Lung microvascular endothelial cell (primary cell): ENCODE data around the gene CENPN. TPM values are rescaled to one million over a fixed set of nuclear protein-coding genes. Genes with fewer than 3 reads are reported as not detected.

ENCODE experiments used
- DNase-seq, 2 donors: peaks; one replicate each; pipeline versions ENCODE4 v3.0.0 to v3.0.0-alpha.2; 2010; ENCODE audit warnings: low read depth in 2 of 2
- total RNA-seq: library from RNA; depleted of rRNA; stranded (reverse); fragments of >200 nt; gene quantifications from 2 replicates; pipeline ENCODE4 v1.2.1, GENCODE V29; 2014

The CENPN gene, protein sequence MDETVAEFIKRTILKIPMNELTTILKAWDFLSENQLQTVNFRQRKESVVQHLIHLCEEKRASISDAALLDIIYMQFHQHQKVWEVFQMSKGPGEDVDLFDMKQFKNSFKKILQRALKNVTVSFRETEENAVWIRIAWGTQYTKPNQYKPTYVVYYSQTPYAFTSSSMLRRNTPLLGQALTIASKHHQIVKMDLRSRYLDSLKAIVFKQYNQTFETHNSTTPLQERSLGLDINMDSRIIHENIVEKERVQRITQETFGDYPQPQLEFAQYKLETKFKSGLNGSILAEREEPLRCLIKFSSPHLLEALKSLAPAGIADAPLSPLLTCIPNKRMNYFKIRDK
- 18.3 and 29.6 TPM in 2 replicates for total RNA-seq

DNA sequence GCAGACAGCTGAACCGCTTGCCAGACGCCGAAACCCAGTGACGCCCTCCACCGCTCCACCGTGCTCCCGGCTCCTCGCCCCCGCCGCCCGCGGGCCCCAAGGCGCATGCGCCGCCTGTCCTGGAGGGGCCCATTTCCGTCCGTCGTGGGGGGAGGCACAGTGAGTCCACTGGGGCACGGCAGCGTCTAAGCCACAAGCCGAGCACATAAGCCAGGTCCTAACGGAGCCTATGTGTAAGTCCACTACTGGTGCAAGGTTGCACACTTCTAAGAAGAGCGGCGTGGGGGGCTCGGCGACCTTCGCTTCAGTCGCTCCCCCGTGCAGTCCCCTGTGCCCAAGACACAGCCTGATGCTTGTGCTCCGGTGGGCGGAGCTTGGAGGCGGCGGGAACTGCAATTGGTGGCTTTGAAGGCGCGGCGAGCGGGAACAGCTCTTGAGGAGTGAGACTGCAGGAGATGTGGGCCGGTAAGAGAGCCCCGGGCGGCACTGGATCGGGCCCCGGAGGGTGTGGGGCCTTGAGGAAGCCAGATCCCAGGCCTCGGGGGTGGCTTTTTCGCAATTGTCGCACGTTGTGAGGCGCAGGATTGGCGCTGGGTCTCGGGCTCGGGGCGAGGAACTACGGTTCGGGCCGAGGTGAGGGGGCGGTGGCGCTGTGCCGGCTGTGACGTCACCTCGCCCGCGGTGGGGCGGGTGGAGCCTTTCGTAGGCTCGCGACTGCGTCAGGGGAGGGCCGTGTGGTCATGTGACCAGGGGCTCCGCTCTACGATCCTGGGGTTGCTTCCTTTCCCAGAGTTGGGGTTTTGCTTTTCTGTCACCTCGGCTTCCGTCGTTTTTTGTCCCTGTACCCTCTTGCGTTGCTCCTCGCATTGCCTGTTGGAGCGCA, at the start of gene CENPN, which contains the start of gene CMC2:
Gene CENPN (plus strand): TSS at position 402 of the 883 bp plus-strand sequence. CDS start 4,726 bp downstream, outside the sequence.
Gene CMC2 (minus strand): TSS at position 73 of the 883 bp plus-strand sequence. CDS start 9,491 bp downstream, outside the sequence.
- DNase-seq = peak; percentile 99

DNA sequence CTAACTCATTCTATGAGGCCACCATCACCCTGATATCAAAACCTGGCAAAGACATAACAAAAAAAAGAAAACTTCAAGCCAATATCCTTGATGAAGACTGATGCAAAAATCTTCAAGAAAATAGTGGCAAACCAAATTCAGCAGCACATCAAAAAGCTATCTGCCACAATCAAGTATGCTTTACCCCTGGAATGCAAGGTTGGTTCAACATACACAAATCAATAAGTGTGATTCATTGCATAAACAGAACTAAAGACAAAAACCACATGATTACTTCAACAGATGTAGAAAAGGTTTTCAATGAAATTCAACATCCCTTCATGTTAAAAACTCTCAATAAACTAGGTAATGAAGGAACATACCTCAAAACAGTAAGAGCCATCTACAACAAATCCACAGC, 48.7 kb upstream of the CENPN start:
- no peak for DNase-seq

GRCh38 chr16:80962879-80963278, 44.1 kb upstream of the CENPN start:
- no peak for DNase-seq

GRCh38 chr16:80964351-80964750, 42.7 kb upstream of the CENPN start:
- no peak for DNase-seq

DNA sequence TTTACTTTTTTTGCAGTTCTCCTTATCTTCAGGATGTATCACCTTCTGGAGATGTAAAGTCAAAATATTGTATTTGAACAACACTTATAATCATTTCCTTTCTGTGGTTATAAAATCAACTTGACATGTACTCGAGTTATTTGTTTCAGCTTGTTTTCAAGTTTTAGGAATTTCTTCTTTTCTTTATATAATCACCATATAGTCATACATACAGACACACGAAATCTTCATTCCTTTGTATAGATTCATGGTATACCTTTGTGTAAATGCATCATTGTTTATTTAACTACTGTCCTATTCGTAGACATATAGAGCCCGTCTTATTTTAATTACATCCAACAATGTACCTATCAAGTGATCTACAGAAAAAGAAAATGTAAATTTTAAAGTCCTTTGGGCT, 40.4 kb upstream of the CENPN start:
- no peak for DNase-seq

- DNase-seq = peak; percentile 12 to 13
These were observed 38.5 kb upstream of the CENPN start for GRCh38 chr16:80968386-80969113.

GRCh38 chr16:80969114-80969484, 37.9 kb upstream of the CENPN start:
- no peak for DNase-seq

DNA sequence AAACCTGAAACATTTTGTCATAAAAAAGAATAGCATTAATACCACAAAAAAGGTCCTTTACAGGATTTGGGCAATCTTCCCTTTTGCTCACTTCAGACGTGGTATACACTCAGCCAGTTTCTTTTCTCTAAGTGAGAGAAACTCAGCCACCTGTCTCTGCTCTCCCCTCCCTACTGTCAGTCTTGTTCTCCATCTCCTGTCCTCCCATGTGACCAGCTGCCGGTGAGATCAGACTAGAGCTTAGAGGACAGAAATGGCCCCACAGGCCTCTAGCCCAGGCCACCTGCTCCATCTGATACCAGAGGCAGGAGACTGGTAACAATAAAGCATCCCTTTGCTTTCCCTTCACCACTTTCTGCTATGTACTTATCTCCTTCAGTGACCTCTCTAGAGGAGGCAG, 35.2 kb upstream of the CENPN start:
- DNase-seq = no peak

DNA sequence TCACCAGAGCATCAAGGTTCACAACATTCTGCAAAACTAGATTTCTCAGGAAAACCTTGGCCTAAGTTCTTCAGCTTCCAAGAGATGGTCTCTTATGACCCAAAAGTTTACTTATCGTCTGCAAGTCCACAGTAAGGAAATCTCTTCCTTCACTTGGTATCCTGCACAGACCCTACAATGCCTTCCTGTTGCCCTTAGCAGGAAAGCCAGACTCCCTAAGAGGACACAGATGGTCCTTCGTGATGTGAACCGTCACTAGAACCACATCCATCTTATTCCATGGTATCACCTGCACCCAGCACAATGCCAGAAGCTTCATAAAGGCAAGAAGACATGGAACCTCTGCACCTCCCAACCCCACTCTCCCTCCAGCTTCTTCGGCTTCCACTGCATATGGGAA, 34.4 kb upstream of the CENPN start:
- peak in 1 of 2 donors; percentile 52 for DNase-seq

DNA sequence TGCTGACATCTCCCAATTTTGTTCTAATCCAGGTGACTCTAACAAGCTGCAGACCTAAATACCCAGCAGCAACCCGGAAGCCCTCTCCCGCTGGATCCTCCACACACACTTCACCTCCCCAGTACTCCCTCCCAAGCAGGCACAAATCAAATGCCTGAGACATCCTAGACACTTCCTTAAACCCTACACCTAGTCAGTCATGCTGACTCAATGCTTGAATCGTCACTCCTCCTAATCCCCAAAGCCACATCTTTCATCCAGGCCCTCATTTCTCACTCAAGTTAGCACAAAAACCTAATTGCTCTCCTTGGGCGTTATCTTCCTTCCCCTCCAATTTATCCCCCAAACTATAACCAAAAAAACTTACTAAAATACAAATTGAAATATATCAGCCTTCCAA, 33.0 kb upstream of the CENPN start:
- no peak for DNase-seq

DNA sequence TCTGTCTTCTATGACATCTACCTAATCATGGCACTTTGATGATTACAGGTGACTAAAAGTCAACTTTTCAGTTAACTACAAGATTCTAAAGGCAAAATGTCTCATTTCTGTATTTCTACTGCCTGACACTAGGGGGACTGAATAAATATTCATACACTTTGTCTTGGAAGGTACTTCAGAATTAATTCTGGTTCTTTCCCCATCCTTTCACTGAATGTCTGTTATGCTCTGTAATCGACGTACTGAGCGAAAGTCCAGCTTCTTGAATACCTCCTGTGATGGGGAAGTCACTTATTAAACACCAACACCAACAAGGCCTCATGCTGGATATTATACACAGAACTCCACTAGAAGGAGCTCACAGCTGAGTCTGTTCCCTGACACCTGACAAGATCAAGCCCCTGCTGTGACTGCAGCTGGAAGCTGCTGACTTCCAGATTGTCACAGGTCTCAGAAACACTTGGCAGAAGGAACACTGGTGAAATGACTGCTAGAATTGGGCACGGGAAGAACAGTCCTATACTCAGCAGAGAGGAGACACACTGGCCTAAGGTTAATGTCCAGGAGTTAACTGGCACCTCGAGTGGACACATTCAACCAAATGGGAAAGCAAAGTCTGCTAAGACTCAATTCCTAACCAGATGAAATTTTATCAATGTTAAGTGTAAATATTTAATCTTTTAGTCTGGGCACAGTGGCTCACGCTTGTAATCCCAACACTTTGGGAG, 32.2 kb upstream of the CENPN start:
- no peak for DNase-seq

GRCh38 chr16:80976946-80977345, 30.1 kb upstream of the CENPN start:
- no peak for DNase-seq

DNA sequence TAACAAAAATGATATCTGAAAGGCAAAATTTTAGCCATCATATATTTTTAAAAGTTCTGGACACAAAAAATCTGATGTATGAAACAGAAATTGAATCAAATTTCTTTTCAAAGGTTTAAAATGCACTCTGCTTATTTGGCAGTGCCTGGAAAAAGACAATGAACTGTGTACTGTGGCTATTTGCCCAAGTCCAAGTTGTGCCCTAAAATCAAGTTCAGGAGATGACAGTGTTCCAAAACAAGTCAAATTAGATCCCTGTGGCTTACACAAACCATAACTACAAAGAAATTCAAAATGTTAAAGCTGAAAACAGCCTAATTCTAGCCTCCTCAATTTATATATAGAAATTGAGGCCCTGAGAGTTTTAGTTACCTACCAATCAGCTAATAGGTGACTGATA, 25.9 kb upstream of the CENPN start:
- peak in 1 of 2 donors; percentile 46 for DNase-seq

- DNase-seq = no peak
These were observed 24.4 kb upstream of the CENPN start for GRCh38 chr16:80982646-80983045.

GRCh38 chr16:80984124-80984892, 22.7 kb upstream of the CENPN start:
- no peak for DNase-seq

DNA sequence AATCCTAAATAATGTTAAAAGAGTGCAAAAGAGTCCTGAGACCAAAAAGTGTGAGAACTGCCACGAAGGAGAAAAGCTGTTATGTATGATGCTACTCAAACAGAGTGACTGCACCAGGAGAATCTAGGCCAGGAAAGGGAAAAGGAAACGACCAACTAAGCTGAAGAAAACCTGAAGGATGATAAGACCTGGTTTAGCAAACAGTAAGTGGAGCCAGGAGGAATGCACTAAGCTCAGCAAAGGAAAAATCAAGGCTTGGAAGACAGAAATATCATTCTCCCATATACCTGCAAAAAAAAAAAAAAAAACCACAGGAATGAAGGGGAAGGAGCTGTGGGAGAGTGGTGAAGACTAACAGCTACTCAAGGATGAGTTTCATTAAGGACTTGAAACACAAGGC, 21.4 kb upstream of the CENPN start:
- peak in 1 of 2 donors; percentile 49 for DNase-seq

- peak in 1 of 2 donors; percentile 83 for DNase-seq
These were observed 20.5 kb upstream of the CENPN start for GRCh38 chr16:80986557-80986956.

DNA sequence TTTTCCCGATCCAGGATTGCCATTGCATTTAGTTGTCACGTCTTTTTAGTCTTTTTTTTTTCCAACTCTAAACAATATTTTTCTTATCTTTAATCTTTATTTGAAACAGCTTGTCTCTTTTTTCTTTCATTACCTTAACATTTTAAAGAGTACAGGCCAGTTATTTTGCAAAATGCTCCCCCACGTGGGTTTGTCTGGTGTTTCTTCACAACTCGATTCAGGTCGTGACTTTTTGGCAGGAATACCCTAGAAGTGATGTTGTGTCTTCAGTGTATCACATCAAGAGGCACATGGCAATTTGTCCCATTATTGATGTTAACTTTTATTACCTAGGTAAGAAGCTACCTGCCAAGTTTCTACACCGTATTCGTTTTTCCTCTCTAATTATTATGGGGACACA, 18.3 kb upstream of the CENPN start:
- no peak for DNase-seq

DNA sequence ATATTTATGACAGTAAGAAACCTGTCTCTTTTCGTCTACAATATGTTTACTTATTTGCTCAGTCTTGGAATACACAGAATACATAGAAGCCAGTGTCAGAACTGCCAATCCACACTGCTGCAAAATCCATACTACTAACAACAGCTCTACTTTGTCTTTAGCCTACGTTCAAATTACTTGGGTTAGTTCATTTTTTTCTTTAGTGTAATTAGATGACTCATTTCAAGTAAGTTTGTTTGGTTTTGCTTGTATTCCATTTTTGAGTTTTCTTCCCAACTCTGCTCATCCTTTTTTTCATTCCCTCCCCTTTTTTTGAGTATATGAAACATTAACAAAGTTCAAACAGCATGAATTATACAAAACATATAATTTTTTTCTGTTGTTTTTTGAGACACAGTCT, 17.2 kb upstream of the CENPN start:
- DNase-seq = no peak

- no peak for DNase-seq
These were observed 16.4 kb upstream of the CENPN start for GRCh38 chr16:80990577-80990976.
